RWPE1 (cell line): ENCODE data around the gene LLGL2.

Source experiments
- CTCF ChIA-PET: fragments of 350-600 bp; sonication (Branson Sonifier 250); formaldehyde crosslinking; extraction: SDS; loops from one replicate; lab custom pipeline; 2021; lab: Yijun Ruan, JAX
- POLR2A ChIA-PET: fragments of 400-600 bp; formaldehyde crosslinking; extraction: SDS; loops from one replicate; lab custom pipeline; 2020; ENCODE audit warnings: antibody characterized with exemption; ENCODE audit not compliant: low non-redundant PET; lab: Yijun Ruan, JAX
- DNase-seq: peaks from one replicate; pipeline ENCODE4 v3.0.0; 2012; ENCODE audit warnings: low spot score
- H3K27ac ChIP-seq: fragments of 450-650 bp; 2 replicates; pipeline ENCODE4 v1.5.1; 2017
- CTCF ChIP-seq: fragments of 450-650 bp; conservative IDR thresholded peaks from 2 replicates; pipeline ENCODE4 v1.5.1; 2017; ENCODE audit warnings: low read depth, mild to moderate bottlenecking

Gene LLGL2

GRCh38 chr17:75551266-75551665 lies 25.8 kb downstream of the LLGL2 start:
- CTCF ChIA-PET, result no interaction called here
- H3K27ac ChIP-seq, result no peak overlapping the region
- no peak for TF ChIP-seq CTCF
- no peak for DNase-seq
- POLR2A ChIA-PET, result no interaction called here

- TF ChIP-seq CTCF, result no peak
Observed at GRCh38 chr17:75552425-75553294, 27.2 kb downstream of the LLGL2 start.

GRCh38 chr17:75553295-75554110 lies 28.0 kb downstream of the LLGL2 start:
- no peak overlapping the region; the same call in 1 of the 2 replicates for H3K27ac ChIP-seq
- POLR2A ChIA-PET, result no interaction called here
- CTCF ChIA-PET, result interaction anchor here (1.1 kb wide), 1 partner anchor 12 kb away, joined by 3 read pairs; no protein-coding TSS in a partner anchor
- no peak for DNase-seq
- TF ChIP-seq CTCF, result no peak

More at GRCh38 chr17:75552425-75553294, 27.2 kb downstream of the LLGL2 start:
- DNase-seq, result no peak
- CTCF ChIA-PET, result interaction anchor here (0.6 to 1.1 kb wide), 2 partner anchors 12 to 91 kb away, joined by 3 read pairs; no protein-coding TSS in a partner anchor
- POLR2A ChIA-PET, result no interaction called here
- H3K27ac ChIP-seq, result no peak overlapping the region; the same call in 1 of the 2 replicates

- CTCF ChIA-PET, result interaction anchor here (0.6 kb wide), 1 partner anchor 18 kb away, joined by 4 read pairs; no protein-coding TSS in a partner anchor
- TF ChIP-seq CTCF, result no peak
- H3K27ac ChIP-seq, result no peak overlapping the region
- POLR2A ChIA-PET, result no interaction called here
- no peak for DNase-seq
Observed at GRCh38 chr17:75555679-75556153, 30.2 kb downstream of the LLGL2 start.

GRCh38 chr17:75557075-75557851 lies 31.8 kb downstream of the LLGL2 start:
- DNase-seq, result no peak
- TF ChIP-seq CTCF, result no peak
- POLR2A ChIA-PET, result no interaction called here
- H3K27ac ChIP-seq, result peak overlapping the region; percentile 25
- CTCF ChIA-PET, result interaction anchor here (0.6 kb wide), 1 partner anchor 816 kb away, joined by 5 read pairs; no protein-coding TSS in a partner anchor
